Upper lobe of left lung (tissue), 4 donors: Measurements from ENCODE around the gene HIGD1A.

ENCODE experiments used
- POLR2AphosphoS5 ChIP-seq, 2 donors: sonication (generic); formaldehyde crosslinking; IDR thresholded peaks; one replicate each; pipeline ENCODE4 v1.5.1; 2017; ENCODE audit warnings: antibody characterized with exemption in 2 of 2
- TF ChIP-seq, protein P1 (sequence below), 6 experiments: fragments of 450-650 bp in 4 of 6; fragments of 200-600 bp in 2 of 6; sonication (generic) in 2 of 6; IDR thresholded peaks; one replicate each; pipeline ENCODE4 v1.5.1; 2016 to 2019; ENCODE audit warnings: antibody characterized with exemption in 6 of 6

DNA sequence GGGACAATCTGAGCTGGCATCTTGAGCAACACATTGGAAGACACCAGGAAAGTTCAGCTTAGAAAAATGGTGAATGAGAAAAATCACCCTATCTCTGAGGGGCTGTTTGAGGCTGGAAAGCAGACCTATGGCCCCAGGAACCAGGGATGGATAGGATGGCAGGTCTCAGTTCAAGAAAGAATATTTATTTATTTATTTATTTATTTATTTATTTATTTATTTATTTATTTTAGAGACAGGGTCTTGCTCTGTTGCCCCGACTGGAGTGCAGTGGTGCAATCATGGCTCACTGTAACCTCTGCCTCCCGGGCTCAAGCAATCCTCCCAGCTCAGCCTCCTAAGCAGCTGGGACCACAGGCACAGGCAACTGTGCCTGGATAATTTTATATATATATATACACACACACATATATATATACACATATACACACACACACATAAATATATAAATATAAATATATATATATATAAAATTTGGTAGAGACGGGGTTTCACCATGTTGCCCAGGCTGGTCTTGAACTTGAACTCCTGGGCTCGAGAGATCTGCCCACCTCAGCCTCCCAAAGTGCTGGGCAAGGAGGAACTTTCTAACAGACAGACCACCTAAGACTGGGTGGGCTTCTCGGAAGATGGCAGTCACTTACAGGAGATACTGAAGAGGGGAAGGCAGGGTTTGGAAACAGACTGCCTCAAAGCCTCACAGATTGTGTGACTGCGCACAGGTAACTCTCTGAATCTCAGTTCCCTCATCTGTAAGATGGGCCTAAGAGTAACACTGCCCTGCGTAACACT is 60.9 kb downstream of the HIGD1A start:
- TF ChIP-seq, protein P1, sequence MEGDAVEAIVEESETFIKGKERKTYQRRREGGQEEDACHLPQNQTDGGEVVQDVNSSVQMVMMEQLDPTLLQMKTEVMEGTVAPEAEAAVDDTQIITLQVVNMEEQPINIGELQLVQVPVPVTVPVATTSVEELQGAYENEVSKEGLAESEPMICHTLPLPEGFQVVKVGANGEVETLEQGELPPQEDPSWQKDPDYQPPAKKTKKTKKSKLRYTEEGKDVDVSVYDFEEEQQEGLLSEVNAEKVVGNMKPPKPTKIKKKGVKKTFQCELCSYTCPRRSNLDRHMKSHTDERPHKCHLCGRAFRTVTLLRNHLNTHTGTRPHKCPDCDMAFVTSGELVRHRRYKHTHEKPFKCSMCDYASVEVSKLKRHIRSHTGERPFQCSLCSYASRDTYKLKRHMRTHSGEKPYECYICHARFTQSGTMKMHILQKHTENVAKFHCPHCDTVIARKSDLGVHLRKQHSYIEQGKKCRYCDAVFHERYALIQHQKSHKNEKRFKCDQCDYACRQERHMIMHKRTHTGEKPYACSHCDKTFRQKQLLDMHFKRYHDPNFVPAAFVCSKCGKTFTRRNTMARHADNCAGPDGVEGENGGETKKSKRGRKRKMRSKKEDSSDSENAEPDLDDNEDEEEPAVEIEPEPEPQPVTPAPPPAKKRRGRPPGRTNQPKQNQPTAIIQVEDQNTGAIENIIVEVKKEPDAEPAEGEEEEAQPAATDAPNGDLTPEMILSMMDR (IDR thresholded peaks at IDR 0.05) = no peak
- no peak for TF ChIP-seq POLR2AphosphoS5 (IDR thresholded peaks at IDR 0.05)
